Activated T-cell treated with anti-CD3 and anti-CD28 coated beads, Interleukin-2, amount 50 U/mL, for 24 hours (primary cell): ENCODE results near the gene TMUB2.

Source experiments
- DNase-seq: peaks from one replicate; pipeline ENCODE4 v3.0.0-alpha.2; 2020
- H3K27ac Mint-ChIP-seq: 2 replicates; pipeline ENCODE4 v1.8.0; 2020; ENCODE audit warnings: mild to moderate bottlenecking, mixed read lengths
- H3K27me3 Mint-ChIP-seq: 2 replicates; pipeline ENCODE4 v1.8.0; 2020; ENCODE audit warnings: mixed read lengths
- H3K36me3 Mint-ChIP-seq: 2 replicates; pipeline ENCODE4 v1.8.0; 2020; ENCODE audit warnings: low read depth, mixed read lengths
- H3K4me1 Mint-ChIP-seq: 2 replicates; pipeline ENCODE4 v1.8.0; 2020; ENCODE audit warnings: low read depth, mixed read lengths
- H3K4me3 Mint-ChIP-seq: 2 replicates; pipeline ENCODE4 v1.8.0; 2020; ENCODE audit warnings: mild to moderate bottlenecking, moderate library complexity, mixed read lengths
- H3K9me3 Mint-ChIP-seq: 2 replicates; pipeline ENCODE4 v1.8.0; 2020; ENCODE audit warnings: mixed read lengths

Gene TMUB2

DNA sequence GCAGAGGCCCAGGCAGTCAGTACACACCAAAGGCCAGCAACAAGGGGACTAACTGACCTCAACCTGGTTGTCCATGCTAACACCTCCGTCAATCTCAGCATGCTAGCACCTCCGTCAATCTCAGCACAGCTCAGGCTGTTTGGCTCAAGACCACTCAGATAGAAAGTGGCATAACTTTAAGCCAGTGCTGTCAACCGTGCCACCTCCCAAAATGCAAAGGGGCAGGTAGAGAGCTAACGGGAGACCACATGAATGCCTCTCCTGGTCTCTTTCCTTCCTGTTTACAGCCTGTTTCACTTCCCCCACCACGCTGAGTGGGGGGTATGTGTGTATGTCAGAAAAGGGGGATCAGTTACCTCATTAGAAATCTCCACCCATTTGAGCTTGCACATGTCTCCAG lies 29.4 kb downstream of the TMUB2 start:
- DNase-seq: peak; percentile 37
- peak overlapping the region; percentile 91 for H3K4me3 Mint-ChIP-seq
- peak overlapping the region; percentile 96 for H3K27ac Mint-ChIP-seq
- no peaks in the 10 kb centered on the region for H3K9me3 Mint-ChIP-seq
- H3K36me3 Mint-ChIP-seq: peaks cover 71% of the 10 kb centered on the region
- H3K4me1 Mint-ChIP-seq: peaks cover 55% of the 10 kb centered on the region
- H3K27me3 Mint-ChIP-seq: no peaks in the 10 kb centered on the region

DNA sequence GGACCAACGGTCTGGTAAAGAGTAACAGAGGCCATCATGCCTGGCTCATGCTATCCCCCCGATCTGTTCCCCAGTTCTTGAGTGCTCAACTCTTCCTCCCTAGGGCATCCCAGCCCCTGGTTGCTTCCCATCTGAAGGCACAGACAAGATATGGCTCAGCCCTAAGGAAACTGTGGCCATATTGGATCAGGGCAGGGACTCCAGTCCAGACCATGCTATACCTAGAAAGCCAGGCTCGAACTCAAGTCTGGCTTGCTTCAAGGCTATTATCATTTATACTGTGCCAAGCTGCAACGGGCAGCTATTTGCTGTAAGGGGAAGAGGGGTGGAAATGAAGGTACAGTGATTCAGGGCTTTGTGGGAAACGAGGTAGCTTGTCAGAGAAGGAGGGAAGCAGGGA lies 29.9 kb downstream of the TMUB2 start:
- no peaks in the 10 kb centered on the region for H3K9me3 Mint-ChIP-seq
- peaks cover 51% of the 10 kb centered on the region for H3K4me1 Mint-ChIP-seq
- H3K4me3 Mint-ChIP-seq: peak overlapping the region; percentile 91
- peak overlapping the region; percentile 96 for H3K27ac Mint-ChIP-seq
- no peaks in the 10 kb centered on the region for H3K27me3 Mint-ChIP-seq
- peaks cover 71% of the 10 kb centered on the region for H3K36me3 Mint-ChIP-seq
- no peak for DNase-seq

DNA sequence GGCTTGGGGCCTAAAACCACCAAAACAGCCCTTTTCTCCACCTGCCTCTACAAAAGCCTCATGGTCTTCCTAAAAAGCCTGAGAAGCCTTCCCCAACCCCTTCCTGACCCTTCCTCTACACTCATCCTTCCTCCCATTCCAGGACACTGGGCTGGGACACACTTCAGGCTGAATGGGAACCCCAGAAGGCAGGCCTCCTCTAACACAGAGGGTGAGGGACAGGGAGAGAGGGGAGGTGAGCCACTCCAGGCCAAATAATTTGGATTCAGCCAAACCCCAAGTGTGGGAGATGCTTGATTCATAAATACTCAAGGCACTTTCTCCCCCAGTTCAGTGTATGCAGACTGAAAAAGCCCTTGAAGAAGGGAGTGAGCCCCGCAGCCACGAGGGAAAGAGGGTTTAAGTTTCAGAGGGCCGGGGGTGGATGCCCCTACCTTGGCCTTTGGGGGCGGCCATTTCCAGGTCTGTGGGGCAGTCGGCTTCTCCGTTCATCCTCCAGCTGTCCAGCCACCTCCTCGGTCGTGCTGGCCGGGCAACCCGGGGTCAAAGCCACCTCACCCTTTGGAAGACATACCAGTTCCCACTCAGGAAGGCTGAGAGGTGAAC lies 31.1 kb downstream of the TMUB2 start:
- H3K4me3 Mint-ChIP-seq: peak overlapping the region; percentile 91
- H3K27me3 Mint-ChIP-seq: no peaks in the 10 kb centered on the region
- DNase-seq: no peak
- H3K27ac Mint-ChIP-seq: peak overlapping the region; percentile 96
- H3K36me3 Mint-ChIP-seq: peaks cover 64% of the 10 kb centered on the region
- H3K9me3 Mint-ChIP-seq: no peaks in the 10 kb centered on the region
- H3K4me1 Mint-ChIP-seq: peaks cover 54% of the 10 kb centered on the region

DNA sequence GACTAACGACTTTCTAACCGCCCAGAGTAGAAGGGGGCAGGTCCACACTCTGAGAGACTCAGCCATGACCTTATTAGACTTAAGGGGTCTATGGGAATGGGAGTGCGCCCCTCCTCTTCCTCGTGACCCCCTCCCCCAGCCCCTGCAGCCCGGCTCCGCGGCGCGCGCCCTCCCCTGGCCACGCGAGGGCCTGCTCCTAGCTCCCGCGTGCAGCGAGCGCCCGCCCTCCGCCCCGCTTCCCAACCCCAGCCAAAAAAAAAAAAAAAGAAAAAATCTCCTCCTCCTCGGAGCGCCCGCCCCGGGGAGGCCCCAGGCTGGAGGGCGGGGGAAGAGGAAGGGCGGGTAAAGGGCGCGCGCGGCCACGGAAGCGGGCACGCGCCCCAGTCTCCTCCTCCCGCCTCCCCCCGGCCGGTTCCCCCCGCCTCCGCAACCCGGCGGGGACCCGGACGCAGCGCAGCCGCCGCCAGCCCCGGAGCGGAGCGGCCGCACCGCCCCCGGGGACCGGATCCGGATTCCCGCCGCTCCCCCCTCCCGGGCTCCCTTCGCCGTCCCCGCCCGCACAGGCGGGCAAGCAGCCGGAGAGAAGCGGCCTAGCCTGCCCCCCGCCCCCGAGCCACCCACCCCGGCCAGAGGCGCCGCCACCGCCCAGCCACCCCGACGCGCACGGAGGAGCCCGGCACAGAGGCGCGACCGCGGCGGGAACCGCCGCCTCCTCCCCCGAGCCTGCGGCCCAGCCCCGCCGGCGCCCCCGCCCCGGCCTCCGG lies 31.8 kb downstream of the TMUB2 start:
- Mint-ChIP-seq H3K4me3 (peak overlapping the region; percentile 91), H3K27ac (peak overlapping the region; percentile 96), H3K27me3 (no peaks in the 10 kb centered on the region), H3K9me3 (no peaks in the 10 kb centered on the region), H3K36me3 (peaks cover 58% of the 10 kb centered on the region), H3K4me1 (peaks cover 49% of the 10 kb centered on the region)
- DNase-seq: peak; percentile 92

DNA sequence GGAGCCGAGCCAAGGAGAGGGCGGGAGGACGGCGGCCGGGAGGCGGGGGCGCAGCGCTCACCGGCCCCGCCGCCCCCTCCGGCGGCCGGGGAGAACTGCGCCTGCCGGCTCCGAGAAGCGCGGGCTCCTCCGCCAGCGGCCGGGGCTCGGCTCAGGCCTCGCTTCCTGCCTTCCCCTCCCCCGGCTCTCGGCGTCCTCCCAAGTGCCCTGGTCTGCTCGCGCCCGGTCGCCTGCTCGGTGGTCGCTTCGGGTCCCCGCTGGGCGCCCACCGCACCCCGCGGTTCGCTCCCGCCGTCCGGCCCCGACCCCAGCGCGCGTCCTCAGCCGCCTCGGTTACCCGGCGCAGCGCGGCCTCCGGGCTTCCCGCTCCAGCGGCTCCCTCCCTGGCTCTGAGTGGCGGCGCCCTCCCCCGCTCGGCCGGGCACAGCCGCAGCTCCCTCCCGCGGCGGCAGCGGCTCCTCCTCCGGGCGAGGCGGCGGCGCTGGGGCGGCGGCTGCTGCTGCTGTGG lies 32.4 kb downstream of the TMUB2 start:
- H3K9me3 Mint-ChIP-seq: no peaks in the 10 kb centered on the region
- peak overlapping the region; percentile 58 for H3K4me3 Mint-ChIP-seq
- no peak overlapping the region for H3K27ac Mint-ChIP-seq
- peaks cover 42% of the 10 kb centered on the region for H3K4me1 Mint-ChIP-seq
- peaks cover 51% of the 10 kb centered on the region for H3K36me3 Mint-ChIP-seq
- DNase-seq: no peak
- no peaks in the 10 kb centered on the region for H3K27me3 Mint-ChIP-seq

DNA sequence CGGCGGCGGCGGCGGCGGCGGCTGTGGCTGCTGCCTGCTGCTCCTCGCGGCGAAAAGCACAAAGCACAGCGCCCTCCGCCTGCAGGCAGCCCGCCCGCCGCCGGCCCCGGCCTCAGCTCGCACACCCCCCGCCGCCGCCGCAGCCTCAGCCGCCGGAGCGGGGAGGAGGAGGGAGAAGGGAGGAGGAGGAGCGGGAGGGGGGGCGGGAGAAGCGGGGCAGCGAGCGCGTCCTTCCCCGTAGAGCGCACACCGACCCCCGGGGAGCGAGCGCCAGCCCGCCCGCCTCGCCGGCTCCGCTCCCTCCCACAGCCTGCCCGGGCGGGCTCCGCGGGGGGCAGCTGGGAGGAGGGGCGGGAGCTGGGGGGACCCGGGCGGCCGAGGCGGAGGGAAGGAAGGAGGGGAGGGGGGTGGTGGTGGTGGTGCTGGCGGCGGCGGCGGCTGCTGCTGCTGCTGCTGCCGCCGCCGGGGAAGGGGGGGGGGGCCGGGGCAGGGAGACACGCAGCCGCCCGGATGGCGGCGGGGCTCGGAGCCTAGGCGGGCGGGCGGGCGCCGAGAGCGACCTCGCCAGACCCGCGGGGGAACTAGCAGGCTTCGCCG lies 32.9 kb downstream of the TMUB2 start, which contains the start of gene UBTF:
Gene UBTF (minus strand): TSS at position 60 of the 597 bp plus-strand sequence. CDS start 1,446 bp downstream, outside the sequence.
- H3K4me1 Mint-ChIP-seq: peaks cover 37% of the 10 kb centered on the region
- peak within 1 kb of the TSS; percentile 91 for H3K4me3 Mint-ChIP-seq
- no peaks in the 10 kb centered on the region for H3K9me3 Mint-ChIP-seq
- H3K27ac Mint-ChIP-seq: peak within 1 kb of the TSS; percentile 95
- H3K36me3 Mint-ChIP-seq: peaks cover 46% of the 10 kb centered on the region
- DNase-seq: peak; percentile 83
- H3K27me3 Mint-ChIP-seq: no peaks in the 10 kb centered on the region

DNA sequence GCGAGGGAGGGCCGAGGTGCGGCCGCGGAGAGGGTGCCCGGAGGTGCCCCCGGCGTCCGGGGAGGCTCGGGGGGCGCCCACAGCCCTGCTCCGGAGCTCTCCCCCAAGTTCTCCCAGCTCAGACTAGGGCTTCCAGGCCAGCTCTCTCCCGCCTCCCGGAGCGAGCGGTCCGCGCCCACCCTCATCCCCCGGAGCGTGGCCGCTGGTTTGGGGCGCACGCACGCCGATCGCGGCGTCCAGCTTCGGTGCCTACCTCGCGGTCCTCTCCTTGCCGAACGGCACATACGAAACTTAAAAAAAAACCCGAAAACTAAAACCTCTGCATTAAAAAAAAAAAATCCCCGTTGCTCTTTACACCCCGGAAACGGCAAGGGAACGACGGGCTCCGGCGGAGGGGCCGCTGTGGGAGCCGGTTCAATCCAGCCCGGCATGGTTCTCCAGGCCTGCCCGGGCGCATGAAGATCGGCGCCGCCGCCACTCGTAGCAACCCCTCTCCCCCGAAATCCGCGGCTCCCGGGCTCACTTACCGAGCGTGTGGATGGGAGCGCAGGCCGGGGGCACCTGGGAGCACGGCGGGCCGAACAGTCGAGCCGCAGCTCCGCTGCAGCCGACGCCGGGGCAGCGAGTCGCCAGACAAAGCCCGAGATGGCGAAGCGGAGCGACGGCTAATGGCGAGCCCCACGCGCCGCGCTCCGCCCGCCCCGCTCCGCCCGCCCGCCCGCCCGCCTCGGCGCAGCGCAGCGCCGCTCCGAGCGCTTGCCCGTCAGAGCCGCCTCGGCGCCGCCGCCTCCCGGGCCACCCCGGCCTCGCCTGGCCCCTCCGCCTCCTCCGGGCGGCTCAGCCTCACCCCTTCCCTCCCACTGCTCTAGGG lies 33.7 kb downstream of the TMUB2 start:
- Mint-ChIP-seq H3K27me3 (no peaks in the 10 kb centered on the region), H3K4me1 (peaks cover 29% of the 10 kb centered on the region), H3K4me3 (peak overlapping the region; percentile 90), H3K36me3 (peaks cover 38% of the 10 kb centered on the region), H3K9me3 (no peaks in the 10 kb centered on the region), H3K27ac (peak overlapping the region; percentile 95)
- DNase-seq: peak; percentile 81

DNA sequence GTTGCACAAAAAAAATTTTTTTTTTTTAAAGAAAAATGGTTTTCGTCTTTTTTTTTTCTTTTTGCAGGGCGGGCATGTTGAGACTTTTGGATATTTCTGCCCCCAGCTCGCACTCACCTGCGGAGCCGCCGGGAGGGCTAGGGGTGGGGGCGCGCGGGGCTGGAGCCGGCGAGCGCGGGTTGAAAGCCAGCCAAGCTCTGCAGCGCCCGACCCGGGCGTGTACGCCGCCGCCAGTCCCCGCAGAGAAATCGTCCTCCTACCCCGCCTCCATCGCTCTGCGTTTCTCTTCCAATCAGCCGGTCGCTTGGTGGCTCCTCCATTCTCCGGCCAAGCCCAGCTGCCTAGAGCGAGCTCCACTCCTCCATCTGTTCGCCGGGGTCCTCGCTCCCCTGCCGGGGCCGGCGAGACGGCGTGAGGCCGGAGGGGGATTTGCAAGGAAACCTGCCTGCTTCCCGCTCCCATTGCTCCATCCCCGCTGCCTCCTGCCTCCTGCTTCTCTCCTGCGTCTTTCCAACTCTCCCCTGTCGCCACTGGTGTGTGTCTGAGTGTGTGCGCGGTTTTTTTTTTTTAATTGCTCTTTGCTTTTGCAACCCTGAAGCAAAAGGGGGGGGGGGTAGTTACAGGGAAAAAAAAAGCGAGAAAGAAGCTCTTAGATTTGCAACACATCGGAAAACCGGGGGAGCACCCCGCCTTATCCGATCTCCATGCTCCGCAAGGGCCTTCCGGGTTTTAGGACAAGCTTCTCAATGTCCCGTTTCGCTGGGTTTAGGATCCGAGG lies 34.5 kb downstream of the TMUB2 start:
- Mint-ChIP-seq H3K4me1 (peaks cover 21% of the 10 kb centered on the region), H3K9me3 (no peaks in the 10 kb centered on the region), H3K36me3 (peaks cover 30% of the 10 kb centered on the region), H3K27me3 (no peaks in the 10 kb centered on the region), H3K27ac (peak overlapping the region; percentile 92), H3K4me3 (peak overlapping the region; percentile 90)
- peak; percentile 80 for DNase-seq

DNA sequence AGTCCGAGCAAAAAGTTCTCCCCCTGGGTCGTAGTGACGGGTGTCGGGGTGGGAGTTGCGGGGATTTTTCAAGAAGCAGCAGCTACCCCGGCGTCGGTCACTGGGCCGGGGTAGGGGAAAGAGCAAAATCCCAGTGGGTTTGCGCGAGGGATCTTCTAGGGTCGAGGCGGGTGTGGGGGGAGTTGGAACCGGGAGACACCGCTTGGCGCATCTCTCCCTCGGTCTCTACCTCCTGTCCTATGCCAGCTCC lies 35.0 kb downstream of the TMUB2 start:
- H3K36me3 Mint-ChIP-seq: peaks cover 25% of the 10 kb centered on the region
- H3K4me1 Mint-ChIP-seq: peaks cover 16% of the 10 kb centered on the region
- H3K9me3 Mint-ChIP-seq: no peaks in the 10 kb centered on the region
- H3K27ac Mint-ChIP-seq: peak overlapping the region; percentile 92
- H3K27me3 Mint-ChIP-seq: no peaks in the 10 kb centered on the region
- peak overlapping the region; percentile 90 for H3K4me3 Mint-ChIP-seq
- peak; percentile 65 for DNase-seq

DNA sequence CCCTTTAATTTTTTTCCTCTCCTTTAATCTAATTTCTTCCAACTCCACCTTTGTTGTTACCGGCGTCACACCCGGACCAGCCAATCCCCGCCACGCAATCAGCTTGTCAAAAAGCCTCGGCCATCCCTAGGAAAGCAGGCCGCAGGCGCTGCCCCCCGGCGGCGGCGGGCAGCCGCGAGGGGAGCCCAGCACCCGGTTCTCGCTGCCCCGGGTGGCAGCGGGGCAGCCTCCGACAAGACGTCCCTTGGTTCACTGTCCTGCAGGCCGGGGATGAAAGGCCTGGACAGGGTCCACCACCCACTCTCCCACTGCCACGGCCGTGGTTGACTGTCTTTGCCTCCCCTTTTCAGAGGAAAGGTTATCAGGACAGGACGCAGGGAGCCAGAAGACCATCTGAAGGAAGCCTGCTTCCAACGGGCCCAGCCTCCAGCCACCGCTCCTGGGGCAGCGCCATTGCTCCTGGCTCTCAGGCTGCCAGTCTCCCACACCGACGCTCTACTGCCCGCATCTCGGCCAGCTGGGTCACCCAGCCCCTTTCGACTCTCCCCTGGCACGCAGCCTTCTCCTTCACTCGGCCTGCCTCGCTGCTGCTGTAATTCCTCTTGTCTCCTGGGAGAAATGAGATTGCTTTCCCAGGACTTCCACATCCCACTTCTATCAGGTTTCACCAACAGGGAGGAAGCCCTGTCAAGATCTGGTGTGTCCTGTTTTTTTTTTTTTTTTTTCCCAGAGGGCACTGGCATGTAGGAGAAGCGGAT lies 35.5 kb downstream of the TMUB2 start:
- peak; percentile 70 for DNase-seq
- H3K27ac Mint-ChIP-seq: peak overlapping the region; percentile 92
- H3K27me3 Mint-ChIP-seq: no peaks in the 10 kb centered on the region
- peaks cover 20% of the 10 kb centered on the region for H3K36me3 Mint-ChIP-seq
- peak overlapping the region; percentile 90 for H3K4me3 Mint-ChIP-seq
- peaks cover 13% of the 10 kb centered on the region for H3K4me1 Mint-ChIP-seq
- H3K9me3 Mint-ChIP-seq: no peaks in the 10 kb centered on the region

DNA sequence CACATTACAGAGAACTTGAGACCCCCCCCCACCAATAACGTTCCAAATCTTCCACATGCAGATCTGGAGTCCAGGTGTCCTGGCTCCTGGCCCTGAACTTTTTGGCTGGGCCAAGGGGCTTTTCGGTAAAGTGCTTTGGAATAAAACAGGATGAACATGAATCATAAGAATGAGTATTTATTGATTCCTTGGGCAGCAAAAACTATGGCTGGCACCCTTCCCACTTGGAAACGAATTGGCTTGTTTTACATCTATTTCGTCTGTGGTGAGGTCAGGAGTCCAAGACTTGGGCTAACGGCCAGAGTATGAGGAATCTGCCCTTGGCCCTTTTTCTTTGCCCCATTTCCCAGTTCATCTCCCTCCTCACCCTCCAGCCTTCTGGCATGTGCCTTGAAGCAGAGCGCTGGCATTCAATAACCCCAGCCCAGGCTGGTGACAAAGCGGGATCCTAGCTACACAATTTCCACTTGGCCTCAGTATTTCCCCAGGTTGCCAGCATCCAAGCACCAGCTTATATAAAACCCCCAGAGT lies 36.8 kb downstream of the TMUB2 start:
- Mint-ChIP-seq H3K9me3 (no peaks in the 10 kb centered on the region), H3K4me1 (peaks cover 13% of the 10 kb centered on the region), H3K27ac (no peak overlapping the region), H3K4me3 (no peak overlapping the region), H3K36me3 (peaks cover 11% of the 10 kb centered on the region), H3K27me3 (no peaks in the 10 kb centered on the region)
- no peak for DNase-seq

DNA sequence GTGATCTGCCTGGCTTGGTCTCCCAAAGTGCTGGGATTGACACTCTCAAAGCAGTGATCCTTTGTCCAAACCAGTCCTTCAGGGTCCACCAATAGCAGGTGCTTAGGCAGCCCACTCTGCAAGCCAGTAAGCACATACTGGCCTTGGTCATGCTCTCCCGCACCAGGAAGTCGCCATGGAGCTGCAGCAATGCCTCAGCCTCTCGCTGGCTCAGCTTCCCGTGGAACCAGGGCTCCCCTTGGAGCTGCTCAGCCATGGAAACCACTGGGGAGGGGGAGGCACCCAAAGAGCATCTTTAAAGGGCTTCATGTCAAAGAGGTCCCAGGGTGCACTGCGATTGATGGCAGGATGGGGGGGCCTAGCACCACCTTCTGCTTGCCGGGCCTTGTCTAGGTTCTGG lies 42.3 kb downstream of the TMUB2 start:
- no peak for DNase-seq
- H3K36me3 Mint-ChIP-seq: no peaks in the 10 kb centered on the region
- no peaks in the 10 kb centered on the region for H3K4me1 Mint-ChIP-seq
- H3K4me3 Mint-ChIP-seq: no peak overlapping the region
- no peaks in the 10 kb centered on the region for H3K27me3 Mint-ChIP-seq
- no peaks in the 10 kb centered on the region for H3K9me3 Mint-ChIP-seq
- H3K27ac Mint-ChIP-seq: no peak overlapping the region

DNA sequence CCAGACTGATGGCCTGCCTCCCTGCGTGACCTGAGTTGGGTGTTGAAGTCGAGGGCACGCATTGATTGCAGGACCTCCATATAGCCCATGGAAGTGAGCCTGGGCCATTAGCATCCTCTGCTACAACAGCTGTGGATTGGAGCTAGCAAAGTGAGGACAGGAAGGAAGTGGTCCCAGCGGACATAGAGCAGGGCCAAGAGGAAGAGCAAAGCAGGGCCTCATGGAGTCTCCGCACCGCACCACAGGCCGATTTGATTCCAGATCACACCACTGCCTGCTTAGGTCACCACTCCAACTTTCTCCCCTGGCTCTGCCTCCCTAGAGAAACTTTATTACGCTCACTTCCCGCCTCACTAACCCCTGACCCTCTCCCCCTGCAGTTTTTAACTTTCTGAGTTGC lies 43.4 kb downstream of the TMUB2 start:
- Mint-ChIP-seq H3K4me3 (no peak overlapping the region), H3K36me3 (no peaks in the 10 kb centered on the region), H3K9me3 (no peaks in the 10 kb centered on the region), H3K27me3 (no peaks in the 10 kb centered on the region), H3K4me1 (peaks cover 4% of the 10 kb centered on the region), H3K27ac (no peak overlapping the region)
- DNase-seq: no peak
